ENCODE results near the gene DACT3.

DNA sequence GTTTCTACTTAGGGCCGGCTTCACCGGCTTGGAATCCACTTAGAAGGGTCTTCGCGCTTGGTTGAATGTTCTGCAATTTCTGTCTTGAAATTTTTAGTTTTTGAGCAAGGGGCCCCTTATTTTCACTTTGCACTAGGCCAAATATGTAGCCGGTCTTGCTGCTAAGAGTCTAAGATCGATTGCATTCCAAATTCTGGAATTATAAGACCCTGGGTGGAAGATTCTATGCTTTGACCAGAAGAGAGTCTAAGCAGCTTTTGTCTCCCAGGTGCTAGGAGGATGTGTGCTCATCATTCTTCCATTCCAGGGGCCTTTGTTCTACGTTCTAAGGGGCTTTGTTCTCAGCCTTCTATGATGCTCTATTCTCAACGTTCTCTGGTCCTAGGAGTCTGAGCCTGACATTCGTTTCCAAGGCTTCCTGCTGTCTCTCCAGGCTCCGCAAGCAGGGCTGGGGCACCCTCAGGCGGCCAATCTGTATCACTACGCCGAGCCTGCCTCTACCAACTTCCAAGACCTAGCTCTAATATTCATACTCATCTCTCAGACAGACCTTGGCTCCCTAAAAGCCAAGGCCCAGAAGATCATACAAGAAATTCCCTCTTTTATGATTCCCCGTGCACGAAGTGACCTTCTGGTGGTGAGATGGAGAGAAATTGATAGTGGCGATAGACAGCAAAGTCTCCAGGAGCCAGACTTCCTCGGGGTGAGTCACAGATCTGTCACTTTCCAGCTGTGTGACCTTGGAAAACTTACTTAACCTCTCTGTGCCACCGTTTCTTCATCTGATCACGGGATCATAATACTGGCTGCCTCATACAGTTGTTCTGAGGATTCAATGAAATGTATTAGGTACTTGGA is 982 bp upstream of the DACT3 start:
- no peak for TF ChIP-seq POLR2A (IDR thresholded peaks at IDR 0.05; ENCODE audit: low read length)
- TF ChIP-seq GATA1 (IDR thresholded peaks at IDR 0.05; ENCODE audit: low read depth, low read length): no peak

Data from erythroblast (primary cell).